GM12878 (cell line): ENCODE data around the gene SOCS1. TPM values are rescaled to one million over a fixed set of nuclear protein-coding genes. Genes with fewer than 3 reads are reported as not detected.

Experiments
- BACH1 ChIP-seq: fragments of 450-650 bp; IDR thresholded peaks from 2 replicates; pipeline ENCODE4 v1.6.1; 2017; ENCODE audit warnings: mild to moderate bottlenecking, borderline replicate concordance
- CREB1 ChIP-seq: IDR thresholded peaks from 2 replicates; pipeline ENCODE4 v1.6.1; 2012; ENCODE audit warnings: low read depth, mild to moderate bottlenecking, inconsistent platforms
- ETV6 ChIP-seq, 2 experiments: fragments of 450-650 bp in 1 of 2; IDR thresholded peaks in 1 of 2; conservative IDR thresholded peaks in 1 of 2; 2 replicates each; pipeline ENCODE4 v1.6.1; 2014; ENCODE audit warnings: antibody characterized with exemption in 1 of 2, borderline replicate concordance in 1 of 2, low read depth in 1 of 2, mild to moderate bottlenecking in 1 of 2, moderate library complexity in 1 of 2
- FOXK2 ChIP-seq: fragments of 450-650 bp; IDR thresholded peaks from 2 replicates; pipeline ENCODE4 v1.6.1; 2017; ENCODE audit warnings: mild to moderate bottlenecking, moderate library complexity
- GATAD2B ChIP-seq: fragments of 450-650 bp; conservative IDR thresholded peaks from 2 replicates; pipeline ENCODE4 v1.6.1; 2017; ENCODE audit warnings: low read depth, mild to moderate bottlenecking, moderate library complexity
- HDAC6 ChIP-seq: fragments of 200-600 bp; sonication (generic); IDR thresholded peaks from one replicate; pipeline ENCODE4 v1.8.0; 2017; ENCODE audit warnings: antibody characterized with exemption; ENCODE audit not compliant: unreplicated experiment
- IKZF1 ChIP-seq: fragments of 450-650 bp; conservative IDR thresholded peaks from 2 replicates; pipeline ENCODE4 v1.6.1; 2017; ENCODE audit warnings: antibody characterized with exemption, mild to moderate bottlenecking
- IKZF2 ChIP-seq, 2 experiments: fragments of 450-650 bp; IDR thresholded peaks; 2 replicates each; pipeline ENCODE4 v1.6.1; 2017; ENCODE audit warnings: mild to moderate bottlenecking in 2 of 2, moderate library complexity in 2 of 2
- IRF4 ChIP-seq: IDR thresholded peaks from 2 replicates; pipeline ENCODE4 v1.6.1; 2011; ENCODE audit warnings: low read depth, low read length
- POLR2A ChIP-seq: IDR thresholded peaks from 2 replicates; pipeline ENCODE4 v1.6.1; 2011; ENCODE audit warnings: low read depth, mild to moderate bottlenecking, low read length
- RB1 ChIP-seq: fragments of 450-650 bp; formaldehyde crosslinking; IDR thresholded peaks from 2 replicates; pipeline ENCODE4 v1.6.1; 2017; ENCODE audit warnings: mild to moderate bottlenecking, borderline replicate concordance
- RELA ChIP-seq: fragments of 450-650 bp; IDR thresholded peaks from 2 replicates; pipeline ENCODE4 v1.8.0; 2014; ENCODE audit warnings: borderline replicate concordance; ENCODE audit not compliant: partially characterized antibody
- SRF ChIP-seq, 2 experiments: IDR thresholded peaks; 2 replicates each; pipeline ENCODE4 v1.6.1; 2011; ENCODE audit warnings: low read depth in 2 of 2, low read length in 2 of 2, mild to moderate bottlenecking in 1 of 2, moderate library complexity in 1 of 2
- STAT1 ChIP-seq: fragments of 450-650 bp; conservative IDR thresholded peaks from 2 replicates; pipeline ENCODE4 v1.6.1; 2014; ENCODE audit warnings: antibody characterized with exemption, mild to moderate bottlenecking
- TCF3 ChIP-seq: IDR thresholded peaks from 2 replicates; pipeline ENCODE4 v1.6.1; 2012; ENCODE audit warnings: low read depth, mild to moderate bottlenecking, low read length, borderline replicate concordance; ENCODE audit not compliant: insufficient read depth
- ZNF622 ChIP-seq: fragments of 450-650 bp; IDR thresholded peaks from 2 replicates; pipeline ENCODE4 v1.6.1; 2017; ENCODE audit warnings: mild to moderate bottlenecking, inconsistent platforms
- polyA plus RNA-seq, 11 experiments: library from polyadenylated mRNA; depleted of rRNA in 4 of 11; unstranded in 6 of 11; stranded (reverse) in 5 of 11; fragments of >200 nt; fragmentation: Nextera tagmentation in 4 of 11; fragmentation: Illumina TruSeq in 1 of 11; extraction: Ambion mirVana in 4 of 11; extraction: Trizol in 1 of 11; gene quantifications; 1 replicate in 1 of 11; 2 replicates in 10 of 11; pipeline versions ENCODE4 v1.2.1 to v1.2.3, GENCODE V29; 2011 to 2016; ENCODE audit warnings: inconsistent platforms in 2 of 11, missing spikeins in 2 of 11, low read depth in 1 of 11
- total RNA-seq, 4 experiments: library from RNA; depleted of rRNA in 3 of 4; stranded (reverse); fragments of >200 nt in 3 of 4; fragmentation: Illumina TruSeq in 1 of 4; extraction: Trizol in 1 of 4; gene quantifications; 2 replicates each; pipeline versions ENCODE4 v1.2.1 to v1.2.3, GENCODE V29; 2013 to 2021
- TF ChIP-seq, protein P1 (sequence below): fragments of 450-650 bp; IDR thresholded peaks from 2 replicates; pipeline ENCODE4 v1.6.1; 2017; ENCODE audit warnings: mild to moderate bottlenecking, moderate library complexity
- TF ChIP-seq, protein P2 (sequence below): fragments of 450-650 bp; IDR thresholded peaks from 2 replicates; pipeline ENCODE4 v1.6.1; 2016; ENCODE audit warnings: mild to moderate bottlenecking
- TF ChIP-seq, protein P3 (sequence below): fragments of 450-650 bp; conservative IDR thresholded peaks from 2 replicates; pipeline ENCODE4 v1.6.1; 2017; ENCODE audit warnings: mild to moderate bottlenecking, moderate library complexity
- TF ChIP-seq, protein P4 (sequence below): fragments of 450-650 bp; IDR thresholded peaks from 2 replicates; pipeline ENCODE4 v1.6.1; 2017; ENCODE audit warnings: antibody characterized with exemption, mild to moderate bottlenecking, moderate library complexity

The SOCS1 gene
- total and polyA plus RNA-seq, 10 of the 15 experiments (the other 5 are each of a cell fraction or from before 2014, with no cell fraction given), result 0.42 to 39.8 (median 11.2) TPM

DNA sequence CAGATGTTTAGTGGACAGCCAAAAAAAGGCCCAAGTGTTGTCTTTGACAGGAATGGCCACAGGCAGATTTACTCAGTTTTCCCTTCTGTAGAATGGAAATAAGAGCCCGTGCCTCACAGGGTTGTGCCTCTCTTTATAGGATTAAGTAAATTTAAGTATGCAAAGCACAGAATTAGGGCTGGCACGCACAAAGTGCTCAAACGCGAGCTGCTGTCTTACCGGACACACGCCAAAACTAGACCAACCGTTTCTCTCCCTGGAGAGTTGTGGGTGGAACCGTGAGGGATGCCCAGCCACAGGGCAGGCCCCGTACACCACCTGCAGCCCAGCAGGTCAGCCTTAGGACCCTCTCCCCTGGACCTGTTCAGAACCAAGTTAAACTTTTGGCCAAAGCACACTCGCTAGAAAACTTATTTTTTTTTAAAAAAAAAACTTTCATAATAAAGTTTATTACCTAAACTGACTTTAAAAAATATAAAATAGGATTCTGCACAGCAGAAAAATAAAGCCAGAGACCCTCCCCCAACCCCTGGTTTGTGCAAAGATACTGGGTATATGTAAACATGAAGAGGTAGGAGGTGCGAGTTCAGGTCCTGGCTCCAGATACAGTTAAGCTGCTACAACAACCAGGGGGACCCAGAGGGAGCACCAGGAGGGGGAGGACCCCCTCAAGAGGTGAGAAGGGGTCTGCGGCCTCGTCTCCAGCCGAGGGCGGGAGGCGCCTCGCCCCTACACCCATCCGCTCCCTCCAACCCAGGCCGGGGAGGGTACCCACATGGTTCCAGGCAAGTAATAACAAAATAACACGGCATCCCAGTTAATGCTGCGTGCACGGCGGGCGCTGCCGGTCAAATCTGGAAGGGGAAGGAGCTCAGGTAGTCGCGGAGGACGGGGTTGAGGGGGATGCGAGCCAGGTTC, 1.8 kb downstream of the SOCS1 start (continued):
- TF ChIP-seq TCF3, result peak; percentile 55; the same call in 1 of the 2 replicates
- TF ChIP-seq GATAD2B, result no peak
- peak; percentile 26 to 48; a peak in 1 of 4 replicates for TF ChIP-seq SRF (IDR thresholded peaks at IDR 0.05; ENCODE audit: low read depth in 2 of 2, low read length in 2 of 2)
- TF ChIP-seq, protein P1, sequence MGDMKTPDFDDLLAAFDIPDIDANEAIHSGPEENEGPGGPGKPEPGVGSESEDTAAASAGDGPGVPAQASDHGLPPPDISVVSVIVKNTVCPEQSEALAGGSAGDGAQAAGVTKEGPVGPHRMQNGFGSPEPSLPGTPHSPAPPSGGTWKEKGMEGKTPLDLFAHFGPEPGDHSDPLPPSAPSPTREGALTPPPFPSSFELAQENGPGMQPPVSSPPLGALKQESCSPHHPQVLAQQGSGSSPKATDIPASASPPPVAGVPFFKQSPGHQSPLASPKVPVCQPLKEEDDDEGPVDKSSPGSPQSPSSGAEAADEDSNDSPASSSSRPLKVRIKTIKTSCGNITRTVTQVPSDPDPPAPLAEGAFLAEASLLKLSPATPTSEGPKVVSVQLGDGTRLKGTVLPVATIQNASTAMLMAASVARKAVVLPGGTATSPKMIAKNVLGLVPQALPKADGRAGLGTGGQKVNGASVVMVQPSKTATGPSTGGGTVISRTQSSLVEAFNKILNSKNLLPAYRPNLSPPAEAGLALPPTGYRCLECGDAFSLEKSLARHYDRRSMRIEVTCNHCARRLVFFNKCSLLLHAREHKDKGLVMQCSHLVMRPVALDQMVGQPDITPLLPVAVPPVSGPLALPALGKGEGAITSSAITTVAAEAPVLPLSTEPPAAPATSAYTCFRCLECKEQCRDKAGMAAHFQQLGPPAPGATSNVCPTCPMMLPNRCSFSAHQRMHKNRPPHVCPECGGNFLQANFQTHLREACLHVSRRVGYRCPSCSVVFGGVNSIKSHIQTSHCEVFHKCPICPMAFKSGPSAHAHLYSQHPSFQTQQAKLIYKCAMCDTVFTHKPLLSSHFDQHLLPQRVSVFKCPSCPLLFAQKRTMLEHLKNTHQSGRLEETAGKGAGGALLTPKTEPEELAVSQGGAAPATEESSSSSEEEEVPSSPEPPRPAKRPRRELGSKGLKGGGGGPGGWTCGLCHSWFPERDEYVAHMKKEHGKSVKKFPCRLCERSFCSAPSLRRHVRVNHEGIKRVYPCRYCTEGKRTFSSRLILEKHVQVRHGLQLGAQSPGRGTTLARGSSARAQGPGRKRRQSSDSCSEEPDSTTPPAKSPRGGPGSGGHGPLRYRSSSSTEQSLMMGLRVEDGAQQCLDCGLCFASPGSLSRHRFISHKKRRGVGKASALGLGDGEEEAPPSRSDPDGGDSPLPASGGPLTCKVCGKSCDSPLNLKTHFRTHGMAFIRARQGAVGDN, result no peak
- TF ChIP-seq IRF4, result 0 out of 2 replicates have a peak, but pooled peaks have one; percentile 9
- no peak for TF ChIP-seq RB1
- no peak for TF ChIP-seq CREB1
- no peak for TF ChIP-seq ETV6 (conservative IDR thresholded peaks at IDR 0.05 in 1 of 2, IDR thresholded peaks at IDR 0.05 in 1 of 2; ENCODE audit: borderline replicate concordance in 1 of 2, low read depth in 1 of 2)
- TF ChIP-seq, protein P2, sequence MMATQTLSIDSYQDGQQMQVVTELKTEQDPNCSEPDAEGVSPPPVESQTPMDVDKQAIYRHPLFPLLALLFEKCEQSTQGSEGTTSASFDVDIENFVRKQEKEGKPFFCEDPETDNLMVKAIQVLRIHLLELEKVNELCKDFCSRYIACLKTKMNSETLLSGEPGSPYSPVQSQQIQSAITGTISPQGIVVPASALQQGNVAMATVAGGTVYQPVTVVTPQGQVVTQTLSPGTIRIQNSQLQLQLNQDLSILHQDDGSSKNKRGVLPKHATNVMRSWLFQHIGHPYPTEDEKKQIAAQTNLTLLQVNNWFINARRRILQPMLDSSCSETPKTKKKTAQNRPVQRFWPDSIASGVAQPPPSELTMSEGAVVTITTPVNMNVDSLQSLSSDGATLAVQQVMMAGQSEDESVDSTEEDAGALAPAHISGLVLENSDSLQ, result no peak
- no peak for TF ChIP-seq IKZF2 (IDR thresholded peaks at IDR 0.05)
- TF ChIP-seq STAT1, result no peak
- TF ChIP-seq IKZF1, result no peak
- TF ChIP-seq POLR2A, result no peak; the same call in none of the 2 replicates
- no peak for TF ChIP-seq RELA
- no peak for TF ChIP-seq FOXK2
- TF ChIP-seq HDAC6, result no peak
- TF ChIP-seq BACH1, result peak; percentile 60
- TF ChIP-seq, protein P3, sequence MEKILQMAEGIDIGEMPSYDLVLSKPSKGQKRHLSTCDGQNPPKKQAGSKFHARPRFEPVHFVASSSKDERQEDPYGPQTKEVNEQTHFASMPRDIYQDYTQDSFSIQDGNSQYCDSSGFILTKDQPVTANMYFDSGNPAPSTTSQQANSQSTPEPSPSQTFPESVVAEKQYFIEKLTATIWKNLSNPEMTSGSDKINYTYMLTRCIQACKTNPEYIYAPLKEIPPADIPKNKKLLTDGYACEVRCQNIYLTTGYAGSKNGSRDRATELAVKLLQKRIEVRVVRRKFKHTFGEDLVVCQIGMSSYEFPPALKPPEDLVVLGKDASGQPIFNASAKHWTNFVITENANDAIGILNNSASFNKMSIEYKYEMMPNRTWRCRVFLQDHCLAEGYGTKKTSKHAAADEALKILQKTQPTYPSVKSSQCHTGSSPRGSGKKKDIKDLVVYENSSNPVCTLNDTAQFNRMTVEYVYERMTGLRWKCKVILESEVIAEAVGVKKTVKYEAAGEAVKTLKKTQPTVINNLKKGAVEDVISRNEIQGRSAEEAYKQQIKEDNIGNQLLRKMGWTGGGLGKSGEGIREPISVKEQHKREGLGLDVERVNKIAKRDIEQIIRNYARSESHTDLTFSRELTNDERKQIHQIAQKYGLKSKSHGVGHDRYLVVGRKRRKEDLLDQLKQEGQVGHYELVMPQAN, result no peak
- TF ChIP-seq ZNF622, result no peak
- TF ChIP-seq, protein P4, sequence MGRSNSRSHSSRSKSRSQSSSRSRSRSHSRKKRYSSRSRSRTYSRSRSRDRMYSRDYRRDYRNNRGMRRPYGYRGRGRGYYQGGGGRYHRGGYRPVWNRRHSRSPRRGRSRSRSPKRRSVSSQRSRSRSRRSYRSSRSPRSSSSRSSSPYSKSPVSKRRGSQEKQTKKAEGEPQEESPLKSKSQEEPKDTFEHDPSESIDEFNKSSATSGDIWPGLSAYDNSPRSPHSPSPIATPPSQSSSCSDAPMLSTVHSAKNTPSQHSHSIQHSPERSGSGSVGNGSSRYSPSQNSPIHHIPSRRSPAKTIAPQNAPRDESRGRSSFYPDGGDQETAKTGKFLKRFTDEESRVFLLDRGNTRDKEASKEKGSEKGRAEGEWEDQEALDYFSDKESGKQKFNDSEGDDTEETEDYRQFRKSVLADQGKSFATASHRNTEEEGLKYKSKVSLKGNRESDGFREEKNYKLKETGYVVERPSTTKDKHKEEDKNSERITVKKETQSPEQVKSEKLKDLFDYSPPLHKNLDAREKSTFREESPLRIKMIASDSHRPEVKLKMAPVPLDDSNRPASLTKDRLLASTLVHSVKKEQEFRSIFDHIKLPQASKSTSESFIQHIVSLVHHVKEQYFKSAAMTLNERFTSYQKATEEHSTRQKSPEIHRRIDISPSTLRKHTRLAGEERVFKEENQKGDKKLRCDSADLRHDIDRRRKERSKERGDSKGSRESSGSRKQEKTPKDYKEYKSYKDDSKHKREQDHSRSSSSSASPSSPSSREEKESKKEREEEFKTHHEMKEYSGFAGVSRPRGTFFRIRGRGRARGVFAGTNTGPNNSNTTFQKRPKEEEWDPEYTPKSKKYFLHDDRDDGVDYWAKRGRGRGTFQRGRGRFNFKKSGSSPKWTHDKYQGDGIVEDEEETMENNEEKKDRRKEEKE, result no peak
